PC-9 (cell line): Measurements from ENCODE around the gene B3GAT3. TPM values are rescaled to one million over a fixed set of nuclear protein-coding genes. Genes with fewer than 3 reads are reported as not detected.

Experiments used
- BruUV-seq: library from RNA; stranded (reverse); fragments of 400-500 nt; replicated peaks from 2 replicates; lab custom pipeline; 2021; lab: Mats Ljungman, UMichigan
- CTCF ChIA-PET: fragments of 300-600 bp; sonication (Branson Sonifier 250); formaldehyde crosslinking; loops from one replicate; lab custom pipeline; 2022; ENCODE audit warnings: antibody characterized with exemption; lab: Charles Lee
- POLR2A ChIA-PET: fragments of 300-600 bp; sonication (Branson Sonifier 250); formaldehyde crosslinking; loops from one replicate; lab custom pipeline; 2022; ENCODE audit warnings: antibody characterized with exemption; ENCODE audit not compliant: unreplicated experiment; lab: Charles Lee
- DNase-seq, 2 experiments: peaks; one replicate each; pipeline versions ENCODE4 v3.0.0 to v3.0.0-alpha.2; 2015 to 2022; ENCODE audit warnings: mixed read lengths in 1 of 2
- H2AFZ ChIP-seq: fragments of 200-600 bp; sonication (generic); 2 replicates; pipeline ENCODE4 v1.8.1; 2017; ENCODE audit warnings: antibody characterized with exemption
- H3F3A ChIP-seq: fragments of 200-600 bp; sonication (generic); 2 replicates; pipeline ENCODE4 v1.8.1; 2017; ENCODE audit warnings: antibody characterized with exemption, mild to moderate bottlenecking, low read depth; ENCODE audit not compliant: insufficient read depth
- H3K27ac ChIP-seq: fragments of 200-600 bp; sonication (generic); 2 replicates; pipeline ENCODE4 v1.6.1; 2016; ENCODE audit warnings: mixed run types
- H3K27me3 ChIP-seq: fragments of 200-600 bp; sonication (generic); 2 replicates; pipeline ENCODE4 v1.6.1; 2016; ENCODE audit warnings: low read depth, mixed run types; ENCODE audit not compliant: insufficient read depth
- H3K36me3 ChIP-seq: fragments of 200-600 bp; sonication (generic); 2 replicates; pipeline ENCODE4 v1.6.1; 2016; ENCODE audit warnings: low read depth, mixed run types
- H3K4me1 ChIP-seq: fragments of 200-600 bp; sonication (generic); replicated peaks from 2 replicates; pipeline ENCODE4 v1.6.1; 2016; ENCODE audit warnings: mixed run types; ENCODE audit not compliant: insufficient read depth
- H3K4me2 ChIP-seq: fragments of 200-600 bp; sonication (generic); 2 replicates; pipeline ENCODE4 v1.6.1; 2017; ENCODE audit warnings: mixed run types
- H3K4me3 ChIP-seq: fragments of 200-600 bp; sonication (generic); 2 replicates; pipeline ENCODE4 v1.6.1; 2016; ENCODE audit warnings: mixed run types
- H3K79me2 ChIP-seq: fragments of 200-600 bp; sonication (generic); 2 replicates; pipeline ENCODE4 v1.6.1; 2017; ENCODE audit warnings: low read depth, mixed run types
- H3K9me2 ChIP-seq: fragments of 200-600 bp; sonication (generic); 2 replicates; pipeline ENCODE4 v1.8.1; 2017; ENCODE audit warnings: mild to moderate bottlenecking; ENCODE audit not compliant: insufficient read depth
- H3K9me3 ChIP-seq: fragments of 200-600 bp; sonication (generic); 2 replicates; pipeline ENCODE4 v1.8.1; 2016; ENCODE audit warnings: low read depth; ENCODE audit not compliant: insufficient read depth
- H4K20me1 ChIP-seq: fragments of 200-600 bp; sonication (generic); 2 replicates; pipeline ENCODE4 v1.8.1; 2017; ENCODE audit not compliant: insufficient read depth
- CTCF ChIP-seq: fragments of 200-600 bp; sonication (generic); conservative IDR thresholded peaks from 2 replicates; pipeline ENCODE4 v1.6.1; 2017; ENCODE audit warnings: mixed run types, antibody characterized with exemption, mild to moderate bottlenecking, moderate library complexity
- EZH2 ChIP-seq: fragments of 200-600 bp; sonication (generic); IDR thresholded peaks from 2 replicates; pipeline ENCODE4 v1.8.0; 2017; ENCODE audit warnings: antibody characterized with exemption, low read depth
- intact Hi-C: fragments of 100-400 bp; cut with micrococcal nuclease; formaldehyde crosslinking; loops from one replicate; pipeline ENCODE4 v1.10.0; 2022; ENCODE audit not compliant: unreplicated experiment
- total RNA-seq: library from RNA; stranded (reverse); gene quantifications from 2 replicates; pipeline ENCODE4 v1.2.3, GENCODE V29; 2021

The B3GAT3 gene
- total RNA-seq, 1 experiment from 2014 or later, result 38.9 TPM

GRCh38 chr11:62602141-62603071, 19.4 kb downstream of the B3GAT3 start:
- peaks cover 11% of the 10 kb centered on the region for H3K36me3 ChIP-seq
- TF ChIP-seq EZH2 (no peak), CTCF (no peak)
- ChIA-PET CTCF (interaction anchor here (0.6 to 1.8 kb wide), 3 partner anchors 9 to 158 kb away, joined by 3 to 12 read pairs (median 3); partner anchors contain the start of gene ZBTB3), POLR2A (interaction anchor here (0.6 to 1.1 kb wide), 3 partner anchors 11 to 1583 kb away, joined by 3 to 15 read pairs (median 4); partner anchors contain the start of gene TUT1)
- H3K9me2 ChIP-seq, result no peaks in the 10 kb centered on the region
- peaks cover 35% of the 10 kb centered on the region for H3K79me2 ChIP-seq
- peaks cover 55% of the 10 kb centered on the region for H3F3A ChIP-seq
- DNase-seq, result no peak
- BruUV-seq, result no TSS peak
- no peak overlapping the region for H2AFZ ChIP-seq
- no peaks in the 10 kb centered on the region for H3K9me3 ChIP-seq
- intact Hi-C loops, result no loop called here
- H3K4me1 ChIP-seq, result peaks cover 17% of the 10 kb centered on the region
- H3K4me2 ChIP-seq, result peak overlapping the region; percentile 53
- no peak overlapping the region for H3K4me3 ChIP-seq
- no peaks in the 10 kb centered on the region for H3K27me3 ChIP-seq
- no peak overlapping the region for H3K27ac ChIP-seq
- no peaks in the 10 kb centered on the region; the same call in 1 of the 2 replicates for H4K20me1 ChIP-seq

- ChIA-PET POLR2A (interaction anchor here (0.6 to 1.1 kb wide), 4 partner anchors 10 to 1583 kb away, joined by 3 to 15 read pairs (median 4); partner anchors contain the start of gene TUT1), CTCF (interaction anchor here (0.6 to 1.8 kb wide), 3 partner anchors 10 to 157 kb away, joined by 3 to 12 read pairs (median 3); partner anchors contain the start of gene ZBTB3)
- Histone ChIP-seq H2AFZ (peak within 1 kb of the TSS; percentile 92), H4K20me1 (no peaks in the 10 kb centered on the region; the same call in 1 of the 2 replicates), H3K9me3 (no peaks in the 10 kb centered on the region), H3K9me2 (no peaks in the 10 kb centered on the region), H3F3A (peaks cover 63% of the 10 kb centered on the region), H3K36me3 (peaks cover 15% of the 10 kb centered on the region), H3K4me2 (peak within 1 kb of the TSS; percentile 94), H3K27ac (peak within 1 kb of the TSS; percentile 67), H3K4me3 (peak within 1 kb of the TSS; percentile 95), H3K27me3 (no peaks in the 10 kb centered on the region), H3K4me1 (peaks cover 17% of the 10 kb centered on the region), H3K79me2 (peaks cover 38% of the 10 kb centered on the region)
- TF ChIP-seq EZH2, result no peak
- no peak for TF ChIP-seq CTCF
- BruUV-seq, result TSS peak; percentile 65
- peak; percentile 97 to 100 for DNase-seq
- intact Hi-C loops, result loop anchor here (1.0 kb wide), 1 partner anchor 10 kb away; the partner anchor contains the start of gene TUT1
Measured at GRCh38 chr11:62601372-62602140, 20.2 kb downstream of the B3GAT3 start, which contains the start of gene MTA2. Gene MTA2 (minus strand): TSS chr11:62601865. CDS start chr11:62601450, 415 bp downstream.

GRCh38 chr11:62601122-62601371, 20.7 kb downstream of the B3GAT3 start:
- Histone ChIP-seq H3K9me3 (no peaks in the 10 kb centered on the region), H3K27ac (peak overlapping the region; percentile 67), H3F3A (peaks cover 64% of the 10 kb centered on the region), H3K4me2 (peak overlapping the region; percentile 94), H3K9me2 (no peaks in the 10 kb centered on the region), H3K27me3 (no peaks in the 10 kb centered on the region), H4K20me1 (no peaks in the 10 kb centered on the region; the same call in 1 of the 2 replicates), H2AFZ (peak overlapping the region; percentile 92), H3K79me2 (peaks cover 38% of the 10 kb centered on the region), H3K4me1 (peaks cover 17% of the 10 kb centered on the region), H3K36me3 (peaks cover 15% of the 10 kb centered on the region), H3K4me3 (peak overlapping the region; percentile 95)
- no TSS peak for BruUV-seq
- no peak for DNase-seq
- ChIA-PET CTCF (interaction anchor here (0.6 to 1.8 kb wide), 3 partner anchors 11 to 205 kb away, joined by 3 to 17 read pairs (median 12); no protein-coding TSS in a partner anchor), POLR2A (interaction anchor here (0.6 to 1.1 kb wide), 2 partner anchors 9 to 271 kb away, joined by 4 to 15 read pairs; partner anchors contain the start of gene TUT1)
- TF ChIP-seq EZH2 (no peak), CTCF (no peak)
- intact Hi-C loops, result loop anchor here (1.0 kb wide), 1 partner anchor 10 kb away; the partner anchor contains the start of gene TUT1
